Kidney (tissue), 14 donors: ENCODE measurements around the gene ADGRF3. TPM values are rescaled to one million over a fixed set of nuclear protein-coding genes. Genes with fewer than 3 reads are reported as not detected.

Source experiments
- DNase-seq, 5 donors: peaks; one replicate each; pipeline ENCODE4 v3.0.0-alpha.2; 2013 to 2020
- FAIRE-seq: peaks from 2 replicates; lab custom pipeline; 2012; peaks lifted over from hg19 to GRCh38; lab: Jason Lieb, UNC
- H3K27ac ChIP-seq, 2 donors: one replicate each; pipeline ENCODE4 v1.7.0; 2013; ENCODE audit warnings: low read depth in 2 of 2, low read length in 2 of 2, inconsistent platforms in 1 of 2
- H3K27me3 ChIP-seq: one replicate; pipeline ENCODE4 v1.7.1; 2013; ENCODE audit warnings: low read length, inconsistent platforms; ENCODE audit not compliant: control insufficient read depth, insufficient read depth
- H3K36me3 ChIP-seq, 3 donors: one replicate each; pipeline versions ENCODE4 v1.7.0 to v1.7.1; 2013; ENCODE audit warnings: low read length in 3 of 3, control low read depth in 1 of 3, inconsistent platforms in 1 of 3; ENCODE audit not compliant: insufficient read depth in 3 of 3, control insufficient read depth in 2 of 3
- H3K4me1 ChIP-seq, 3 donors: one replicate each; pipeline versions ENCODE4 v1.7.0 to v1.7.1; 2013; ENCODE audit warnings: low read length in 3 of 3, inconsistent platforms in 1 of 3, low read depth in 1 of 3; ENCODE audit not compliant: control insufficient read depth in 2 of 3, insufficient read depth in 2 of 3
- H3K4me3 ChIP-seq, 3 donors: one replicate each; pipeline versions ENCODE4 v1.7.0 to v1.8.1; 2013; ENCODE audit warnings: low read length in 3 of 3, control low read depth in 1 of 3, inconsistent platforms in 1 of 3
- H3K9ac ChIP-seq, 3 donors: one replicate each; pipeline versions ENCODE4 v1.7.0 to v1.7.1; 2013; ENCODE audit warnings: low read length in 3 of 3, control low read depth in 1 of 3, inconsistent platforms in 1 of 3
- H3K9me3 ChIP-seq, 3 donors: one replicate each; pipeline versions ENCODE4 v1.7.0 to v1.7.1; 2013; ENCODE audit warnings: low read length in 3 of 3, control low read depth in 1 of 3, inconsistent platforms in 1 of 3; ENCODE audit not compliant: control insufficient read depth in 2 of 3, insufficient read depth in 1 of 3
- intact Hi-C: fragments of 100-400 bp; cut with DNase I; formaldehyde crosslinking; loops from one replicate; pipeline ENCODE4 v1.11.1; 2022
- polyA plus RNA-seq: library from polyadenylated mRNA; stranded (reverse); fragments of 350-450 nt; fragmentation: Illumina TruSeq; extraction: RNeasy Lipid Tissue Mini Kit (QIAGEN cat#74804); gene quantifications from one replicate; pipeline ENCODE4 v1.2.3, GENCODE V29; 2014; ENCODE audit warnings: low read depth, low replicate concordance; ENCODE audit not compliant: insufficient read depth
- total RNA-seq: library from RNA; stranded (reverse); fragmentation: NEBNext Ultra II Directional; extraction: Animal tissue kit (Norgen Biotek cat#: 25700); gene quantifications from one replicate; pipeline ENCODE4 v1.2.1, GENCODE V29; 2021
- TF ChIP-seq, protein P1 (sequence below): IDR thresholded peaks from 3 replicates; pipeline ENCODE4 v1.5.1; 2012; ENCODE audit warnings: mild to moderate bottlenecking, moderate library complexity, borderline replicate concordance; ENCODE audit not compliant: insufficient read depth; ENCODE audit errors: extremely low read depth
- donor health status: control.
- donor health status: control.
- donor health status: control.
- donor health status: control.
- donor health status: control.
- donor health status: DM: yes; HTN: yes; CAD: no.
- donor health status: Normal renal cell carcinoma (clear cell type).

The ADGRF3 gene
- total and polyA plus RNA-seq, 2 donors from 2014 or later, result 0.94 to 1.8 TPM

DNA sequence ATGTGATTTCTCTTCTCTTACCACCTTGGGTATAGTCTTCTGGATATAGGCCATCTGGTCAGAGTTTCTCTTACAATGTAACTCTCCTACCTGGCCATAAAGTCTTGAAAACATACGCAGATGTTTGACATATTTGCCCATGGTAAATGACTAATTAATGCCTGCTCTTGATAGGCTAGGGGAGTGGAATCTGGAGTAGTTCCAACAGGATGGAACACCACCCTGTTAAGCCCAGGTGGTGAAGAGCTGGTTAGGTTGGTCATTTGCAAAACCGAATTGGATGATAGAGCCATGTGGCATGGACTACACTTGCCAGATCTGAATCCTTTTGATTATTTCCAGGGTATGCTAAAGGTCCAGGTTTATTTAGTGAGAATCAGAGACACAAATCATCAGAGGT lies 65.4 kb downstream of the ADGRF3 start:
- Histone ChIP-seq H3K4me3 (no peak overlapping the region), H3K4me1 (no peaks in the 10 kb centered on the region), H3K27me3 (no peaks in the 10 kb centered on the region), H3K9me3 (no peaks in the 10 kb centered on the region), H3K9ac (no peak overlapping the region), H3K36me3 (peaks cover 2 to 57% (median 22%) of the 10 kb centered on the region in 3 donors), H3K27ac (no peak overlapping the region)
- DNase-seq (no peak), FAIRE-seq (no peak)
- intact Hi-C loops, result no loop called here
- TF ChIP-seq, protein P1, sequence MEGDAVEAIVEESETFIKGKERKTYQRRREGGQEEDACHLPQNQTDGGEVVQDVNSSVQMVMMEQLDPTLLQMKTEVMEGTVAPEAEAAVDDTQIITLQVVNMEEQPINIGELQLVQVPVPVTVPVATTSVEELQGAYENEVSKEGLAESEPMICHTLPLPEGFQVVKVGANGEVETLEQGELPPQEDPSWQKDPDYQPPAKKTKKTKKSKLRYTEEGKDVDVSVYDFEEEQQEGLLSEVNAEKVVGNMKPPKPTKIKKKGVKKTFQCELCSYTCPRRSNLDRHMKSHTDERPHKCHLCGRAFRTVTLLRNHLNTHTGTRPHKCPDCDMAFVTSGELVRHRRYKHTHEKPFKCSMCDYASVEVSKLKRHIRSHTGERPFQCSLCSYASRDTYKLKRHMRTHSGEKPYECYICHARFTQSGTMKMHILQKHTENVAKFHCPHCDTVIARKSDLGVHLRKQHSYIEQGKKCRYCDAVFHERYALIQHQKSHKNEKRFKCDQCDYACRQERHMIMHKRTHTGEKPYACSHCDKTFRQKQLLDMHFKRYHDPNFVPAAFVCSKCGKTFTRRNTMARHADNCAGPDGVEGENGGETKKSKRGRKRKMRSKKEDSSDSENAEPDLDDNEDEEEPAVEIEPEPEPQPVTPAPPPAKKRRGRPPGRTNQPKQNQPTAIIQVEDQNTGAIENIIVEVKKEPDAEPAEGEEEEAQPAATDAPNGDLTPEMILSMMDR, result no peak

GRCh38 chr2:26279886-26280285 lies 66.7 kb downstream of the ADGRF3 start:
- H3K9ac ChIP-seq, result no peak overlapping the region
- no peak for DNase-seq
- intact Hi-C loops, result no loop called here
- no peak for FAIRE-seq
- H3K4me3 ChIP-seq, result no peak overlapping the region
- TF ChIP-seq, protein P1, result no peak
- H3K27me3 ChIP-seq, result no peaks in the 10 kb centered on the region
- peaks cover 2 to 63% (median 22%) of the 10 kb centered on the region in 3 donors for H3K36me3 ChIP-seq
- H3K4me1 ChIP-seq, result no peaks in the 10 kb centered on the region
- no peak overlapping the region for H3K27ac ChIP-seq
- no peaks in the 10 kb centered on the region for H3K9me3 ChIP-seq

DNA sequence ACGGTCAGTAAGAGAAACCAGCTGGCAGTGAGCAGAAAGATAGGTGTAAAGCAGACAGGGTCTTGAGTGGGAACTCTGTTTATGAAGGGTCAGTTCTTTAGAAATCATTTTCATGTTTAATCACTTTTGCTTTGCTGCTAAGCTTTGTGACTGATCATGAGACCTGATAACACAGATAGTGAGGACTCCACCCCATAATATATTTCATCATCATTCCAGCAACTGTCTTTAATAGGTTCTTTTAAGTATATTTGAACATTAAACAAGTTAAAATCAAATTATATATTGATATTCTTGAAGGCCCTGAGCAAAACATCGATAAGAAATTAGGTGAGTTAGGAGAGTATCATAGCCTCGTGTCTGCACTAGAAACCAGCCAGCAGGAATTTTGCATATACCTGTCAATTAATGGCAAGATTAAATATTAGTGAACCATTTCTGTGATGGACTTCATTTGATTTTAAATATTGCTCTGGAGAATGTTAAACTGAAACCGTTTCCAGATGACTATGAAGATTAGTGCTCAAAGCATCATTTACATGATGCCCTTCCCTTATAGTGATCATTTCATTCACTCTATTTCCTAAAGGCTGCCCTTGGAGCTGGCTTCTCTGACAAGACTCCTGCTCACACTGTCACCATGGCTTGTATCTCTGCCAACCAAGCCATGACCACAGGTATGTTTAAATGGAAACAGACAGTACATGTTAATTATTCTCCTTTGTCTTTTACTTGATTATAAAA lies 69.9 kb downstream of the ADGRF3 start:
- Histone ChIP-seq H3K4me3 (no peak overlapping the region), H3K9ac (no peak overlapping the region), H3K36me3 (peaks cover 7 to 47% (median 22%) of the 10 kb centered on the region in 3 donors), H3K4me1 (peaks cover 0 to 7% (median 0%) of the 10 kb centered on the region in 3 donors), H3K9me3 (no peaks in the 10 kb centered on the region), H3K27ac (no peak overlapping the region), H3K27me3 (no peaks in the 10 kb centered on the region)
- TF ChIP-seq, protein P1, result no peak
- intact Hi-C loops, result no loop called here
- DNase-seq (no peak), FAIRE-seq (no peak)
